GM19238 (cell line): ENCODE results near the gene KCNIP3.

Experiments used
- DNase-seq: peaks from one replicate; pipeline ENCODE4 v3.0.0; 2011; ENCODE audit warnings: low spot score; ENCODE audit not compliant: insufficient read length

Gene KCNIP3

DNA sequence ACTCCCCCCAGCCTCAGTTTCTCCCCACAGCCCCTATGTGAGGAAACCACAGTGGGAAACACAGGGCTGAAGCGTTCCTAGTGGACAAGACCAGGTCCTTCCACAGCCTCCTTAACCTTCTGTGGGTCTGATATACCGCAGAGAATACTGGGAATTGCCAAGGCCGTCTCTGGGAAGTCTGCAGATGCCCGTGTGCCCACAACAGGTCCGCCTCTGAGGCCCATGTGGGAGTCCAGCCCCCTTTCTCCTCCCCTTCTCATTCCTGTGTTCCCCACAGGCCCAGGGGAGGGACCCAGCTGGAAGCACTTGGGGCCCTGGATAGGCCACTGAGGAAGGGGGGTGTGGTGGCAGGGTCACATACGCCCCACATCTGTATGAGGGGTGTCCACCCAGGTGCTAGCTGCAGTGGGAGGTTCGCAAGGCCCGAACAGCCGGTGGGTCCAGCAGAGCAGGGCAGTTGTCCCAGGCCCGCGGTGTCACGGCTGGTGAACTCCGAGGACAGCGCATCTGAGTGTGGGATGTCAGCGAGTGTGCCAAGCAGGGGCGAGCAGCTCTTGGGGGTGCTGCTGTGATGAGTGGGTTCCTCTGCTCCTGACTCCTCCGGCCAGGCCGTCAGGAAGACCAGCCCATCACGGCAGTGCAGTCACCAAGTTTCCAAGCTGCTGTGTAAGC is 2.4 kb upstream of the KCNIP3 start:
- no peak for DNase-seq

DNA sequence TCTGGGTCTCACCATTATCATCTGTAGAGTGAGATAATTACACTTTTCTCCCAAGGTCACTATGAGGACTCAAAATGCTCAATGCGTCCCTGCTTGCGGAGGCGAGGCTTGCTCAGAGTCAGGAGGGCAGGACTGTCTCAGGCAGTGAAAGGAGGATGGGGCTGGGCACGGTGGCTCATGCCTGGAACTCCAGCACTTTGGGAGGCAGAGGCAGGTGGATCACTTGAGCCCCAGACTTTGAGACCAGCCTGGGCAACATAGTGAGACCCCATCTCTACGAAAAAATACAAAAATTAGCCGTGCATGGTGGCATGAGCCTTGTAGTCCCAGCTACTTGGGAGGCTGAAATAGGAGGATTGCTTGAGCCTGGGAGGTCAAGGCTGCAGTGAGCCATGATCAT is 1.8 kb upstream of the KCNIP3 start:
- no peak for DNase-seq

DNA sequence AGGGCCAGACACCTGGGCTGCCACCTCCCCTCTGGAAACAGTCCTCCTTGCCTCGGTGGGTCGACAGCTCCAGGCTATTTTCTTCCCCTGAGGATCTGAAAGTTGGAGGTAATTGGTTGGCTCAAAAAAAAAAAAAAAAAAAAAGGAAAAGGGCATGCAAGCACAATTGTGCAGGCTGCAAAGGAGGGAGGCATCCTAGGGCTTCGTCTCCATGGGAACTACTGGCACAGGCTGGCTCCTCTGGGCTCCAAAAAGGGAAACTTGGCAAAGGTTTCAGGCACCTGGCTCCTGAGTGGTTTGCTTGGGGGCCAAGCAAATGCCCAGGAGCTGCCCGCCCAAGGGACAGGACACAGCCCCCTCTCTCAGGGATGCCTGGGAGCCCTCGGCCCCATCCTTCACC is 1.1 kb upstream of the KCNIP3 start:
- DNase-seq: no peak

DNA sequence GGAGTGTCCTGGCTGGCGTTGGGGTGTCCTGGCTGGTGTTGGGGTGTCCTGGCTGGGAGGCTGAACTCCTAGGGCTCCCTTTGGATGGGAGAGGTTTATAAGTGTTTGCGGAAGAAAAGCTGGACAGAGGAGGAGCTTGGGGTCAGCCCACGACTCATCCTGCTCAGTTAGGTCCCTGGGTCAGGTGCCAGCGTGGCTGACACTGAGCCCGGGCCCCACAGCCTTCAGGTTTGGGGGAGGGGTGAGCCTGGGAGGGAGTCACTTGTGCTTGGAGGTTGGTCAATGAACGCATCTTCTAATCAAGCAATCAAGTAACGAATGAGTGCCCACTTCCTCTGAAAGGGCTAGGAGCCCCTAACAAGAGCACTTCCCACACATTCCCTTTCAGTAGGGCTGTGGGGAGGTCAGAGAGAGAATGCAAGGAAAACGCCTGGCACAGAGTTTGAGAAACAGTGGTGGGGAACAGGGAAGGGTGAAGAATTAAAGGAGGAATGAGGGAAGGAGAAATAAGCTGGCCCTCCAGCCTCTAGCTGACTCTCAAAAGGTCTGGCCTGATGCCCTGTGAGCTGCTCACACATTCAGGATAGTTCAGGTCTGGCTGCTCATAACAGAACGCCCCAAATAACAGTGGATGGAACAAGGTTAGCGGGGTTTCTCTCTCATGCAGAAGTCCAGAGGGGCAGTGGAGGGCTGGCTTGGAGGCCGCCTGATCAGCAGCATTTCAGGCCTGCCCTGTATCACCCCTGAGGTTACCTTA is 670 bp downstream of the KCNIP3 start:
- no peak for DNase-seq

DNA sequence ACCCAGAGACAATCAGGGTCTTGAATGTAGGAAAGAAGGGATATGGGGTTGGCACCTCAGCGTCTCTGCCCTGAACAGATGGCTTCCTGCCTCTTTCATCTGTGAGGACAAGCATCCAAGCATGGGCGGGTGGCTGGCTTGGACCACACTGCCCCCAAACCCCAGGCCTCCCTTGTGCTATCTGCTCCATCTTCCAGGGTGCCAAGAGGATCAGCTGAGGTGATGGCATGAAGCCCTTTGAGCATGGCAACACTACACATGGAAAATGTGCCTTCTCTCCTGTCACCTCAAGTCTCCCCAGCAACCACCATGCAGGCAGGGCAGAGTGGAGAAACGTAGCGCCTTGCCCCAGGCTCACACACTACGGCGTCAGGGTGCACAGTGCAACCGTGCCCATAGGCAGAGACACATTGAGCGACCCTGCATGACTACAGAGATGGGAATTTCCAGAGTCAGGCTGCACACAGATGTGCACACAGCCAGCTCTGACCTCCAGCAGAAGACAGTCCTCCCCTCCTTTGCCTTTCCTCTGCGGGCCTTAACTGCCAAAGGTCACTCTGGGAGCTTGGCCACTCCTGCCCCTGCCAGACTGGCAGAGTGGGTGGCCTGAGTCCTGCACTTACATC is 1.5 kb downstream of the KCNIP3 start:
- DNase-seq: no peak

DNA sequence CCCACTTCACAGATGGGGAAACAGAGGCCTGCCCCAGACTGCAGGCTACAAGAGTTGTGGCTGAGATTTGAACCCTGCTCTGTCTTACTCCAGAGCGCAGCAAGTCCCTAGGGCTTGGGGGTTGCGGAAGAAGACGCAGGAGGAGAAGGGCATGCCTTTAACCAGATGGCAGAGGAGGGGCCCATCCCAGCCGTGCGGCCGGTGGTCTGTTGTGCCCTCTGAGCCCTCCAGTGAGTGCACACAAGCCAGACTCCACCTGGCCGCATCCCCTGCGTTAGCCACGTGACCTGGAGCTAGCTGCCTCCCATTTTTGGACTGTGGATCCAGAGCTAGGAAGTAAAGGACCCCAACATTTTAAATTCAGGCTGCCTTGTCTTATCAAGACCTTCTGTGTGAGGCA is 2.8 kb downstream of the KCNIP3 start:
- DNase-seq: no peak

DNA sequence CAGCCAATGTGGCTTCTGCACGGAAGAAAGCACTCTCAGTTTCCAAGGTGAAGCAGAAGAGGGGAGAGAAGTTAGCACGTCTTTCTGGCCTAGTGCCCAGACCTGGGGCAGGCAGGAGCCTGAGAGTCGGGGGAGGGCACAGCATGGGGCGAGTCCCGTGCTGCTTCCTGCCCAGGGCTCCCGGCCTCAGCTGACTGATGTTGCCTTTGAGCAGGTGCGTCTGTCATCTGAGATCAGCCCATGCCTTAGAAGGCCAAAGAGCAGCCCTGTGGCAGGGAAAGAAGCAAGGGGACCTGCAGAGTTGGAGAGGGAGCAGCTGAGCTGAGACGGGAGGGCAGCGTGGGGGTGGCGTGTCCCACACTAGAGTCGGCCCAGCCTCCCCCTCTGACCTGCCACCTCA is 3.3 kb downstream of the KCNIP3 start:
- no peak for DNase-seq

DNA sequence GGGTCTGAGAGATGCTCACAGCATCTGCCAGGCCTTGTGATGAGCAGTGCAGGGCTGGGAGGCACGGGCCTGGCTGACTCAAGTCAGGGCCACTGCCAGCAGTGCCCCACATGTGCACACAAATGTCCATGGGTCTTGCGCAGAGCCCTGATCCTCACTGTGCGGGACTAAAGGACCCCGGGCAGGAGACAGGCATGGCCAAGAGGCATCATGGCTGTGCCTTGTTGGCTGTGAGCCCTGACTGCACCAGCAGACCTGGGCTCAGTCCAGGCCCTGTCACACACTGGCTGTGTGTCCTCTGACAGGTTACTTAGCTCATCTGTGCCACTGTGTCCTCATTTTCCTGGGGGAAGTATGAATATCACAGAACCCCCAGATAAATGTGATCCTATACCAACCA is 4.0 kb downstream of the KCNIP3 start:
- no peak for DNase-seq

DNA sequence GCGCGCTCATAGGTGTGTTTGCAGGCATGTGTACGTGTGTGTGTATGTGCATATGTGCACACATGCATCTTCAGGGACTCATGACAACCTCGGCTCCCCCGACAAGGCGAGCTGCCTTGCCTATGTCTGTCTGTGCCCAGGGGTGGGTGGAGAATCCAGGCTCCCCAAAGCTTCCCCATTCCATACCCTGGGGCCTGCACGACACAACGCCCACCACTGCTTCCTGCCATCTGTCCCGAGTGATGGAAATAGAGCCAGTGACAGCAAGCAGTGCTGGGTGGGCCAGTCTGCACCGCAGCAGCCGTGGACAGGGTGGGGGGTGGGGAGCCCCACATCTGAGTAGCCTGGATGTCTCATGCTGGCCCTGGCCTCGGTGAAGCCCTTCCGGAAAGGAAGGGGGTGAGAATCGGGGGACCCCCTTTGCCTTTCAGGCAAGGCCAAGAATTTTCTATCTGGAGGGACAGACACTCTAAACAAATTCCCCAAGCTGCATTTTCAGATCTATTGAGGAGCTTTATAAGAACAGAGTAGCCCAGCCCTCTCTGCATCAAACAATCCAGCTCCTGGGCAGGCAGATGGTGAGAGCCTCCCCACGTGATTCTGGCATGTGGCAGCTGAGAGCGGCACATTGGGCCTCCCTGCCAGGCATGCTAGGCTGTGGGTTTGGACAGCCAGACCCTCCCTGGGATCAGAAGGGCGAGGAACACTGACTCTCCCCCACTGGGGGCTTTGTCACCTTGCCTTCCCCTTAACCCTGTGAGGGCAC is 4.9 kb downstream of the KCNIP3 start:
- DNase-seq: no peak

DNA sequence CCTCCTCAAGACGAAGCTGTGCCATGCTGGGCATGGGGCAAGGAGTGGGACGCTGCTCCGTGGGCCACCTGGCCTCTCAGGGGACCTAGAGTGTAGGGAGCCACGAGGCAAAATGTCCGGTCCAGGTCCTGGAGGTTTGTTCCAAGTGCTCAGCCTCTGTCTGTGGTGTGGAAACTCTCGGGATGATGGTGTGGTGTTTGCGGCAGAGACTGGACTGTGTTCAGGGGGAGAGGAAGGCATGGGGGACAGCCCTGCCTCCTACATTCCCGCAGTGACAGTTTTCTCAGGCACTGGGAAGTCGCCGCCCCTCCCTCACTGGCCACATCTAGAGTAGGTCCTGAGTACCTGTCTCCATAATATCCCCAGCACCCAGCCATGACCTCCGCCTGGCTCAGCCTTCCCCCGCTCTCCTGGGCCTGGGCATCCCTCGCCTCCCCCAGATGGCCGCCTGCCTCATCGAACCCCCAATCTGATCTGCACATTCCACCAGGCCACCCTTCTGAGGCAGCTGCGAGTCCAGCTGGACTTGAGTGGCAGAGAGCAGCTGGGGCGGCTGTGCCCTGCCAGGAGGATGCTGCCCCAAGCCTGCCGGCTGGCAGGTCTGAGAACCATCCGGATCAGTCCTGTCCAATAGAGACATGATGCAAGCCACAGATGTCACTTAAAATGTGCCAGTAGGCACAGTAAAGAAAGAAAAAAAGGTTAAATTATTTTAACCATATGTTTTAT is 6.2 kb downstream of the KCNIP3 start:
- no peak for DNase-seq

DNA sequence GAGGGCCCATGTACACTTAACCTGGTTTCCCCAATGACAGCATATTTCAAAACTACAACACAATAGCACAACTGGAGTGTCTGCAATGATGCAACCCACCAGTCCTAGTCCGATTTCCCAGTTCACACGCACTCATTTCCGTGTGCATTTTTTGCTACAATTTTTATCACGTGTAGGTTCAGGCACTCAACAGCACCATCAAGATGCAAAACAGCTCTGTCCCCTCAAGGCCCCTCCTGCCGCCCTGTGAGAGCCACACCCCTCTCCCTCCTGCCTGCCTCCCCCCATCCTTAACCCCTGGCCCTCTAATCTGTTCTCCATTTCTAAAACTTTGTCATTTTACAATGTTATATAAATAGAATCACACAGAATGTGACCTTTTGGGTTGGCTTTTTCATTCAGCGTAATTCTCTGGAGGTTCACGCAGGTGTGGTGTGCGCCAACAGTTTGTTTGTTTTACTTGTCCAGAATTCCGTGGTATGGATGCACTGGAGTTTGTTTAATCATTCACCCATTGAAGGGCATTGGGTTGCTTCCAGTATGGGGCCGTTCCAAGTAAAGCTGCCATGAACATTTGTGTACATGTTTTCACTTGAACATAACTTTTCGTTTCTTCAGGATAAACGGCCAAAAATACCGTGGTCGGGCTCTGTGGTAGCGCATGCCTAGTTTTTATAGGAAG is 8.4 kb downstream of the KCNIP3 start:
- DNase-seq: no peak

DNA sequence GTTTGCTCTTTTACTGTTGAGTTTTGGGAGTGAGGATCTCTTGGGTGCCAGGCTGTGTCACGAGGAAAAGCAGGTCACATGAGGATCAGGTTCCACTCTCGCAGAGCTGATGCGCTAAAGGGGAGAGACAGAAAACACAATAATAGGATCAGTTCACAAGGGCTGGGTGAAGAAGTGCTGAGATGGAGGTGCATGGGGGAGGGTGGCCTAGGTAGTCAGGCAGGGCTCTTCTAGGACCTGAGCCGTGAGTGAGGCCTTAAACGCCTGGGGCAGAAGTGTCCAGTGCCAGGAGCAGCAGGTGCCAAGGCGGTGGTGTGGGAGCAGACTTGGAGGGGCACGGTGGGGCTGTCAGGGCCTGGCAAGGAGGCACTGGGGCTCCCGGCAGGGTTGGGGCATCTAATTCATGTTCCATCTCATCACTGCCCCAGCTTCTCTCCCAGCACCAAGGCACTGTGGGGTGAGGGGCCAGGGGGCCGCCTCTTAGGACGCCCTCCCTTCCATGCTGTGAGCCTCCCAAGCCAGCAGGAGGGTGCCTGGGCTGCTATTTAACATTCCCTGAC is 9.3 kb downstream of the KCNIP3 start:
- no peak for DNase-seq

DNA sequence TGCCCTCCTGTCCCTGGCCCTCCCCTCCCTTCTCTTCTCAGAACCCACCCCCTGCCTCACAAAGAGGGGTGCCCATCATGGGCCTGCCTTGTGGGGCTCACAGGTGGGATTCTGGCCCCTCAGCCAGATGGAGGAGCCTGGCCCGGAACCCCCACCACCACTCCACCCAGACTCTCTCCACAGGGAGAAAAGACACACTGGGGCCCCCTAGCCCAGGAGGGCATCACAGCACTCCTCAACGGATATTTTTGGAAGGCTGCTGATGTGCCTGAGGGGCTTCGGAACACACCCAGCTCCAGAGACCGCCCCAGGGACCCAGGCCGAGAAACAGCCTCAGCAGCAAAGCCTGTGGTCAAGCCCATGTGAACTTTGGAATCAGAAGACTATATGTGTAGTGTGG is 9.9 kb downstream of the KCNIP3 start:
- no peak for DNase-seq

DNA sequence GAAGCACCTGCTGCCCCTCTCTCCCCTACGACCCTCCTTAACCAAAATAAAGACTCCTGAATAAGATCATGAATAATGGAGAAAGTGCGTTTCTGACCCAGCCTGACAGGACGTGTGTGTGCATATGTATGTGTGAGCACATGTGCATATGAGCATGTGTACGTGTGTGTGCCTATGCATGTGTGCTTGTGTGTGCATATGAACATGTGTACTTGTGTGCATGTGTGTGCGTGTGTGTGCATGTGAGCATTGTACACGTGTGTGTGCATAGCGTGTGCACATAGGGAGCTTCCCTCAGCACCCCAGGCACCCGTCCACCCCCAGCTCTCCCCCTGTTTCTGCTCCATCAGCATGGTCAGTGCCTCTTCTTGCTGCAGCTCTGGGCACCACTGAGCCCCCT is 10.7 kb downstream of the KCNIP3 start:
- DNase-seq: no peak

DNA sequence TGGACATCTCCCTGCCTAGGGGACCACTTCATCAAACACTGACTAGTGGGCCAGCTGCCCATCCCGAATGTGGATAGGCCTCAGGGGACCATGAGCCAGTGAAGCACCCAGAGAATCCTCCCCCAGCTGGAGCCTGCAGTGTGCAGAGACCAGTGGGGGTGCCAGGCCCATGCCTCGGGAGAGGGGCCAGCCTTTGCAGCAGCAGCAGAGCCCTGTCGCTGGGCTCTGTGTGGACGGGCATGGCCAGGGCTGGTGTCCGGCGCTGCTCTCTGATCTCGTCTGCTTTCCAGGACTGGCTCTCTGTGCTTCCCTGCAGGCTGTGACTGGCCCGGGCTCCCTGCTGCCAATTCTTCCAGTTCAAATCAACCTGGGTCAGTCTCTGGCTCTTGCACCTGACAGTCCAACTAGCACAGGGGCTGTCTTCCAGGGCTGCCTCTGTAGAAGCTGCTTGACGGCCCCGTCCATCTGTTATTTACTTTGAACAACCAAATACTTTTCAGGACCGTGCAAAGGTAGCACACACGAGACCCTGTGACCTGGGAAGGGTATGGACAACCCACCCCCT is 11.4 kb downstream of the KCNIP3 start:
- no peak for DNase-seq

DNA sequence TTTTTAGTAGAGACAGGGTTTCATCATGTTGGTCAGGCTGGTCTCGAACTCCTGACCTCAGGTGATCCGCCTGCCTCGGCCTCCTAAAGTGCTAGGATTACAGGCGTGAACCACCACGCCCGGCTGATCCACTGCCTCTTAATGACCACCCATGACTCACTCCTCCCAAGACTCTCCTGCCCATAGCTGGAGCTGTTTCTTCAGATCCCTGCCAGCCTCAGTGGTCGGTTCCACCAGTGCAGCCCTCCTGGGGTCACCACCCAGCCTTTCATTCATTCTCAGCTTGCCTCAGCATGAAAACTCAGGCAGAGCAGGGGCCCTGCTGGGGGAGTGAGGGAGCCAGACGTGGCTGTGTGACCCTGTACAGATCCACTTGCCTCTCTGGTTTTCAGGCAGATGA is 12.5 kb downstream of the KCNIP3 start:
- no peak for DNase-seq

DNA sequence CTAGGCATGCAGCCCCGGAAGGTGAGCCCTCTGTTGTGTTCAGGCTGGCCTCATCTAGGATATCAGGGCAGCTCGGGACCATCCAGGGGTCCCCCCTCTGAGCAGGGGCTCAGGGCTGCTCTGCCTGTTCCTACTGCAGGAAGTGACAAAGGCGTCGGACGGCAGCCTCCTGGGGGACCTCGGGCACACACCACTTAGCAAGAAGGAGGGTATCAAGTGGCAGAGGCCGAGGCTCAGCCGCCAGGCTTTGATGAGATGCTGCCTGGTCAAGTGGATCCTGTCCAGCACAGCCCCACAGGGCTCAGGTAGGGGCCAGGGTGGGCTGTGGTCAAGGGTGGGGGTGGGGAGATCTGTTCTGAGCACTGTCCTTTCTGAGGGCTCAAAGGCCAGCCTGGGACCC is 13.1 kb downstream of the KCNIP3 start:
- no peak for DNase-seq

DNA sequence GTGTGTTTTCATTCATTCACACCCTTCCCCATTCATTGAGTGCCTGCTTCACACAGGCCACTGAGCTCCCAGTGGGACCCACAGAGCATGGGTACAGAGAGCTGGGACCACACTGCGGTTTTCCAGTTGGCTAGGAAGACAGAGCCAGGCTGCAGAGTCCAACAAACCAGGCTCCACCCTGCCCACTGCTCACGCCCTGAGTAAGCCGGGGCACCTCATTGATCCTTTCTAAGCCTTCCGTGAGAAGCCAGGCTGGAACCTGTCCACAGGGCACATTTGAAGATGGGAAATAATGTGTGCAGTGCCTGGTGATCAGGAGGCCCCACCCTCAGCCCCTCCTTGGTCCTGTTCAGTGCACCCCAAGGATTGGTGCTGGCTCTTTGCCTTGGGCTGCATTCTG is 13.5 kb downstream of the KCNIP3 start:
- no peak for DNase-seq

DNA sequence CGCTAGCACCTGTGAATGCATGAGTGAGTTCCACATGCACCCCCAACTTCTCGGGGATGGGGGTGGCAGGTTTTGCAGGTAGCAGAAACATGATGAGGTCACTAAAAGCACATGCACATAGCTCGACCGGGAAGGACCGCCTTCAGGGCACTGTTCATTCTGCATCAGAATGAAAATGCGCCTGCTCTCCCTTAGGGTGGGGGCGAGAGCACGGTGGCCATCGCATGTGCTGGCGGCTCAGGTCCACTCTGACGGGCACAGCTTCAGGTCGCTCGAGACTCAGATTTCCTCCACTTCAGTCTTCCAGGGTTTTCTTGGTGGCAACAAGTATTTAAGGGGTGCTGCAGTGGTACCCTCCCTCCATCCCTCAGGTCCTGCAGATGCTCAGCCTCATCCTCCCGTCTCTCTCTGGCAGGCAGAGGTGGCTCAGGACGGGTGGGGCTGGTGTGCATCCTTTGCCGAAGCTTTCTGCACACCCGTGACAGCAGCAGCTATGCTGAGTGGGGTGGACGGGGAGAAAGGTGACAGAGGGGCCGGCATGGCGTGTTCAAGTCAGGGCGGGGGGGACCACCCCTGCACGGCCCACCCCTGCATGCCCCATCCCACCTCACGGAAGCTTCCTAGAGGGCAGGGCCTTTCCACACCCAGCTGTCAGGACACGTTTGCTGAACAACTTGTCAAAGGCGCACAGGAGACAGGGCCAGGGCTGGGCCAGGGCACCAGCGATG is 14.8 kb downstream of the KCNIP3 start:
- no peak for DNase-seq
